Loucy (cell line): ENCODE results near the gene HEG1.

Experiments
- H2AFZ ChIP-seq: fragments of 200-600 bp; sonication (generic); 2 replicates; pipeline ENCODE4 v1.6.0; 2016; ENCODE audit warnings: antibody characterized with exemption, mild to moderate bottlenecking, low read length, moderate library complexity
- H3F3A ChIP-seq: fragments of 200-600 bp; 2 replicates; pipeline ENCODE4 v1.6.0; 2016; ENCODE audit warnings: antibody characterized with exemption, low read depth, mild to moderate bottlenecking
- H3K27me3 ChIP-seq: fragments of 200-600 bp; sonication (generic); 2 replicates; pipeline ENCODE4 v1.6.1; 2014; ENCODE audit warnings: low read length, mild to moderate bottlenecking; ENCODE audit not compliant: insufficient read depth, poor library complexity, severe bottlenecking
- H3K36me3 ChIP-seq: fragments of 200-600 bp; sonication (generic); 2 replicates; pipeline ENCODE4 v1.6.1; 2016; ENCODE audit warnings: low read length; ENCODE audit not compliant: insufficient read depth
- H3K4me1 ChIP-seq: fragments of 200-600 bp; sonication (generic); 2 replicates; pipeline ENCODE4 v1.5.1; 2014; ENCODE audit warnings: low read length, mild to moderate bottlenecking; ENCODE audit not compliant: insufficient read depth, poor library complexity, severe bottlenecking
- H3K4me2 ChIP-seq: fragments of 200-600 bp; sonication (generic); 2 replicates; pipeline ENCODE4 v1.6.0; 2014; ENCODE audit warnings: antibody characterized with exemption, low read length, low read depth, mild to moderate bottlenecking; ENCODE audit not compliant: poor library complexity, severe bottlenecking
- H3K4me3 ChIP-seq: fragments of 200-600 bp; sonication (generic); 2 replicates; pipeline ENCODE4 v1.5.1; 2014; ENCODE audit warnings: low read length, mild to moderate bottlenecking, mixed read lengths; ENCODE audit not compliant: poor library complexity, severe bottlenecking
- H3K79me2 ChIP-seq: fragments of 200-600 bp; sonication (generic); 2 replicates; pipeline ENCODE4 v1.6.1; 2014; ENCODE audit warnings: low read length; ENCODE audit not compliant: insufficient read depth
- H3K9ac ChIP-seq: fragments of 200-600 bp; sonication (generic); 2 replicates; pipeline ENCODE4 v1.6.0; 2014; ENCODE audit warnings: mild to moderate bottlenecking, low read depth, low read length, moderate library complexity; ENCODE audit not compliant: poor library complexity, severe bottlenecking
- H3K9me2 ChIP-seq: fragments of 200-600 bp; sonication (generic); replicated peaks from 2 replicates; pipeline ENCODE4 v1.6.1; 2016; ENCODE audit warnings: low read depth, low read length, mixed read lengths
- H3K9me3 ChIP-seq: fragments of 200-600 bp; sonication (generic); 2 replicates; pipeline ENCODE4 v1.6.1; 2014; ENCODE audit warnings: mild to moderate bottlenecking, antibody characterized with exemption, low read length, low read depth; ENCODE audit not compliant: insufficient read depth
- H4K20me1 ChIP-seq: fragments of 200-600 bp; sonication (generic); 2 replicates; pipeline ENCODE4 v1.6.0; 2014; ENCODE audit warnings: antibody characterized with exemption, low read length, mild to moderate bottlenecking; ENCODE audit not compliant: insufficient read depth, poor library complexity, severe bottlenecking
- CTCF ChIP-seq: fragments of 200-600 bp; sonication (generic); conservative IDR thresholded peaks from 2 replicates; pipeline ENCODE4 v1.5.1; 2014; ENCODE audit warnings: mild to moderate bottlenecking, antibody characterized with exemption, low read length
- EZH2phosphoT487 ChIP-seq: fragments of 200-600 bp; IDR thresholded peaks from 2 replicates; pipeline ENCODE4 v1.6.1; 2018; ENCODE audit warnings: antibody characterized with exemption, mild to moderate bottlenecking, moderate library complexity, borderline replicate concordance

Gene HEG1

GRCh38 chr3:125045194-125045593 is 10.6 kb downstream of the HEG1 start:
- H3K9me3 ChIP-seq = no peaks in the 10 kb centered on the region
- TF ChIP-seq CTCF (no peak), EZH2phosphoT487 (no peak)
- no peaks in the 10 kb centered on the region for H3F3A ChIP-seq
- H3K36me3 ChIP-seq = no peaks in the 10 kb centered on the region
- no peak overlapping the region for H3K4me2 ChIP-seq
- H2AFZ ChIP-seq = no peak overlapping the region
- H3K79me2 ChIP-seq = 0 out of 2 replicates have a peak, but pooled peaks cover 5% of the 10 kb centered on the region
- H3K27me3 ChIP-seq = no peaks in the 10 kb centered on the region
- no peaks in the 10 kb centered on the region for H3K9me2 ChIP-seq
- H3K4me3 ChIP-seq = no peak overlapping the region
- H3K9ac ChIP-seq = no peak overlapping the region
- H3K4me1 ChIP-seq = peaks cover 4% of the 10 kb centered on the region
- H4K20me1 ChIP-seq = peaks cover 3% of the 10 kb centered on the region

GRCh38 chr3:125043599-125044151 is 12.1 kb downstream of the HEG1 start:
- no peaks in the 10 kb centered on the region for H3K79me2 ChIP-seq
- TF ChIP-seq CTCF = no peak
- no peak for TF ChIP-seq EZH2phosphoT487
- H3K9ac ChIP-seq = no peak overlapping the region
- H3K9me3 ChIP-seq = no peaks in the 10 kb centered on the region
- H2AFZ ChIP-seq = no peak overlapping the region
- peaks cover 3% of the 10 kb centered on the region for H4K20me1 ChIP-seq
- H3K4me3 ChIP-seq = no peak overlapping the region
- H3F3A ChIP-seq = no peaks in the 10 kb centered on the region
- no peaks in the 10 kb centered on the region for H3K36me3 ChIP-seq
- no peak overlapping the region for H3K4me2 ChIP-seq
- no peaks in the 10 kb centered on the region for H3K27me3 ChIP-seq
- no peaks in the 10 kb centered on the region for H3K4me1 ChIP-seq
- no peaks in the 10 kb centered on the region for H3K9me2 ChIP-seq

GRCh38 chr3:125042725-125043406 is 12.9 kb downstream of the HEG1 start:
- Histone ChIP-seq H4K20me1 (peaks cover 3% of the 10 kb centered on the region), H3K4me1 (no peaks in the 10 kb centered on the region), H3K27me3 (no peaks in the 10 kb centered on the region), H3F3A (no peaks in the 10 kb centered on the region), H3K4me3 (no peak overlapping the region), H3K36me3 (no peaks in the 10 kb centered on the region), H3K9me3 (no peaks in the 10 kb centered on the region), H2AFZ (no peak overlapping the region), H3K4me2 (no peak overlapping the region), H3K9me2 (no peaks in the 10 kb centered on the region), H3K79me2 (no peaks in the 10 kb centered on the region), H3K9ac (no peak overlapping the region)
- no peak for TF ChIP-seq EZH2phosphoT487
- TF ChIP-seq CTCF = no peak
